ENCODE measurements around the gene KRT38. TPM values are rescaled to one million over a fixed set of nuclear protein-coding genes. Genes with fewer than 3 reads are reported as not detected.

The KRT38 gene
- total RNA-seq, 1 donor from 2014 or later = not detected

GRCh38 chr17:41453066-41453465 is 12.3 kb upstream of the KRT38 start:
- Mint-ChIP-seq H3K27ac (no peak overlapping the region), H3K27me3 (peaks cover 18% of the 10 kb centered on the region), H3K9me3 (no peaks in the 10 kb centered on the region), H3K4me3 (no peak overlapping the region), H3K36me3 (ENCODE audit: low read depth) (no peaks in the 10 kb centered on the region), H3K4me1 (no peaks in the 10 kb centered on the region)
- intact Hi-C loops (cut with micrococcal nuclease) = no loop called here
- CTCF ChIA-PET = no interaction called here
- POLR2A ChIA-PET = no interaction called here
- DNase-seq (no peak), ATAC-seq (ENCODE audit: low read depth) (no peak)
- TF ChIP-seq, protein P1, sequence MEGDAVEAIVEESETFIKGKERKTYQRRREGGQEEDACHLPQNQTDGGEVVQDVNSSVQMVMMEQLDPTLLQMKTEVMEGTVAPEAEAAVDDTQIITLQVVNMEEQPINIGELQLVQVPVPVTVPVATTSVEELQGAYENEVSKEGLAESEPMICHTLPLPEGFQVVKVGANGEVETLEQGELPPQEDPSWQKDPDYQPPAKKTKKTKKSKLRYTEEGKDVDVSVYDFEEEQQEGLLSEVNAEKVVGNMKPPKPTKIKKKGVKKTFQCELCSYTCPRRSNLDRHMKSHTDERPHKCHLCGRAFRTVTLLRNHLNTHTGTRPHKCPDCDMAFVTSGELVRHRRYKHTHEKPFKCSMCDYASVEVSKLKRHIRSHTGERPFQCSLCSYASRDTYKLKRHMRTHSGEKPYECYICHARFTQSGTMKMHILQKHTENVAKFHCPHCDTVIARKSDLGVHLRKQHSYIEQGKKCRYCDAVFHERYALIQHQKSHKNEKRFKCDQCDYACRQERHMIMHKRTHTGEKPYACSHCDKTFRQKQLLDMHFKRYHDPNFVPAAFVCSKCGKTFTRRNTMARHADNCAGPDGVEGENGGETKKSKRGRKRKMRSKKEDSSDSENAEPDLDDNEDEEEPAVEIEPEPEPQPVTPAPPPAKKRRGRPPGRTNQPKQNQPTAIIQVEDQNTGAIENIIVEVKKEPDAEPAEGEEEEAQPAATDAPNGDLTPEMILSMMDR (IDR thresholded peaks at IDR 0.05) = no peak

- intact Hi-C loops (cut with micrococcal nuclease) = no loop called here
- no peak for ATAC-seq (ENCODE audit: low read depth)
- Mint-ChIP-seq H3K4me3 (no peak overlapping the region), H3K27ac (no peak overlapping the region), H3K4me1 (no peaks in the 10 kb centered on the region), H3K27me3 (peaks cover 18% of the 10 kb centered on the region), H3K36me3 (ENCODE audit: low read depth) (no peaks in the 10 kb centered on the region), H3K9me3 (no peaks in the 10 kb centered on the region)
- DNase-seq = no peak
- CTCF ChIA-PET = no interaction called here
- POLR2A ChIA-PET = no interaction called here
- TF ChIP-seq, protein P1 (IDR thresholded peaks at IDR 0.05) = no peak
These were observed 11.5 kb upstream of the KRT38 start for GRCh38 chr17:41452281-41452680.

- intact Hi-C loops (cut with micrococcal nuclease) = no loop called here
- CTCF ChIA-PET = no interaction called here
- H3K4me3 Mint-ChIP-seq = no peak overlapping the region
- POLR2A ChIA-PET = no interaction called here
- TF ChIP-seq, protein P1 (IDR thresholded peaks at IDR 0.05) = no peak
- DNase-seq = no peak
- H3K36me3 Mint-ChIP-seq (ENCODE audit: low read depth) = no peaks in the 10 kb centered on the region
- H3K27me3 Mint-ChIP-seq = peaks cover 18% of the 10 kb centered on the region
- no peak overlapping the region for H3K27ac Mint-ChIP-seq
- no peak for ATAC-seq (ENCODE audit: low read depth)
- no peaks in the 10 kb centered on the region for H3K9me3 Mint-ChIP-seq
- H3K4me1 Mint-ChIP-seq = no peaks in the 10 kb centered on the region
These were observed 10.5 kb upstream of the KRT38 start for GRCh38 chr17:41451154-41451728.

GRCh38 chr17:41449008-41449407 is 8.2 kb upstream of the KRT38 start:
- H3K36me3 Mint-ChIP-seq (ENCODE audit: low read depth) = no peaks in the 10 kb centered on the region
- no peaks in the 10 kb centered on the region for H3K4me1 Mint-ChIP-seq
- DNase-seq = no peak
- intact Hi-C loops (cut with micrococcal nuclease) = no loop called here
- H3K9me3 Mint-ChIP-seq = no peaks in the 10 kb centered on the region
- ATAC-seq (ENCODE audit: low read depth) = no peak
- CTCF ChIA-PET = no interaction called here
- POLR2A ChIA-PET = no interaction called here
- H3K27ac Mint-ChIP-seq = no peak overlapping the region
- peaks cover 23% of the 10 kb centered on the region for H3K27me3 Mint-ChIP-seq
- H3K4me3 Mint-ChIP-seq = no peak overlapping the region
- TF ChIP-seq, protein P1 (IDR thresholded peaks at IDR 0.05) = no peak

DNA sequence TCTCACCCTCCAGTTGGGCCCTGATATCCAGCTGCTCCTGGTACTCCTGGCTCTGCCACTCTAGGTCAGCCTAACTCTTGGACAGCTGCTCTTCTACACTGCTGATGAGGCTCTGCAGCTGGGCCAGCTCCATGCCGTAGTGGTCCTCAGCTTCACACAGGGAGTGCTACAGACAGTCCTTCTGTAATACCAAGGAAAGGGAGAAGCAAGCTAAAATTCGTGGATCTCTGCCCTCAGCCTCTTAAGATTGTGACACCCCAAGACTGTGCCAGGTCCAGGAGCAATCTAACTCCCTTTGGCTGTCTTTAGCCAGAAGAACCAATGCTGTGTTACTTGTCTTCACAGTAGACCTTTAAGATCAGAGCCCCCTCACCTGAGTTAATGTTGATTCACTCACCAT is 7.7 kb upstream of the KRT38 start:
- intact Hi-C loops (cut with micrococcal nuclease) = no loop called here
- Mint-ChIP-seq H3K27me3 (peaks cover 23% of the 10 kb centered on the region), H3K36me3 (ENCODE audit: low read depth) (no peaks in the 10 kb centered on the region), H3K4me1 (no peaks in the 10 kb centered on the region), H3K27ac (no peak overlapping the region), H3K9me3 (no peaks in the 10 kb centered on the region), H3K4me3 (no peak overlapping the region)
- DNase-seq (no peak), ATAC-seq (ENCODE audit: low read depth) (no peak)
- TF ChIP-seq, protein P1 (IDR thresholded peaks at IDR 0.05) = no peak
- POLR2A ChIA-PET = no interaction called here
- CTCF ChIA-PET = no interaction called here
